Left ventricle myocardium inferior (tissue), 1 donor: ENCODE results near the gene RNF115. TPM values are rescaled to one million over a fixed set of nuclear protein-coding genes. Genes with fewer than 3 reads are reported as not detected.
A peak's percentile ranks its signal among the peaks of the same experiment; 100 is the strongest.

Source experiments
- DNase-seq: peaks from one replicate; pipeline ENCODE4 v3.0.0-alpha.2; 2020
- H3K27ac ChIP-seq: fragments of 200-600 bp; replicated peaks from 2 replicates; pipeline ENCODE4 v1.8.0; 2021
- H3K27me3 ChIP-seq: fragments of 200-600 bp; 2 replicates; pipeline ENCODE4 v1.8.0; 2021; ENCODE audit warnings: low read depth
- H3K36me3 ChIP-seq: fragments of 200-600 bp; 2 replicates; pipeline ENCODE4 v1.8.0; 2021
- H3K4me1 ChIP-seq: fragments of 200-600 bp; 2 replicates; pipeline ENCODE4 v1.8.0; 2021
- H3K4me3 ChIP-seq: fragments of 200-600 bp; 2 replicates; pipeline ENCODE4 v1.8.0; 2021; ENCODE audit warnings: mild to moderate bottlenecking, moderate library complexity
- H3K9me3 ChIP-seq: fragments of 200-600 bp; replicated peaks from 2 replicates; pipeline ENCODE4 v1.8.0; 2021
- intact Hi-C: fragments of 100-400 bp; cut with micrococcal nuclease; formaldehyde crosslinking; loops from one replicate; pipeline ENCODE4 v1.11.0; 2022
- long read RNA-seq: library from polyadenylated mRNA; unstranded; transcript quantifications from one replicate; pipeline ENCODE4 v2.0.0, GENCODE V29; 2021
- total RNA-seq: library from RNA; stranded (reverse); fragmentation: NEBNext Ultra II Directional; extraction: Animal tissue kit (Norgen Biotek cat#: 25700); gene quantifications from one replicate; pipeline ENCODE4 v1.2.1, GENCODE V29; 2021
- TF ChIP-seq, protein P1 (sequence below): fragments of 200-600 bp; IDR thresholded peaks from 2 replicates; pipeline ENCODE4 v1.8.0; 2021; ENCODE audit warnings: antibody characterized with exemption, mild to moderate bottlenecking, borderline replicate concordance
- donor health status: DM: no; HTN: yes; CAD: no; lungs with severe emphysema.

The RNF115 gene
- total RNA-seq, result 51.1 TPM
- long read RNA-seq, full-length matches to known transcripts, result 9 of 59 reads
- long read RNA-seq, partial matches to known transcripts, result 13 of 59 reads
- long read RNA-seq, other reads (novel, unspliced or antisense), result 37 of 59 reads

DNA sequence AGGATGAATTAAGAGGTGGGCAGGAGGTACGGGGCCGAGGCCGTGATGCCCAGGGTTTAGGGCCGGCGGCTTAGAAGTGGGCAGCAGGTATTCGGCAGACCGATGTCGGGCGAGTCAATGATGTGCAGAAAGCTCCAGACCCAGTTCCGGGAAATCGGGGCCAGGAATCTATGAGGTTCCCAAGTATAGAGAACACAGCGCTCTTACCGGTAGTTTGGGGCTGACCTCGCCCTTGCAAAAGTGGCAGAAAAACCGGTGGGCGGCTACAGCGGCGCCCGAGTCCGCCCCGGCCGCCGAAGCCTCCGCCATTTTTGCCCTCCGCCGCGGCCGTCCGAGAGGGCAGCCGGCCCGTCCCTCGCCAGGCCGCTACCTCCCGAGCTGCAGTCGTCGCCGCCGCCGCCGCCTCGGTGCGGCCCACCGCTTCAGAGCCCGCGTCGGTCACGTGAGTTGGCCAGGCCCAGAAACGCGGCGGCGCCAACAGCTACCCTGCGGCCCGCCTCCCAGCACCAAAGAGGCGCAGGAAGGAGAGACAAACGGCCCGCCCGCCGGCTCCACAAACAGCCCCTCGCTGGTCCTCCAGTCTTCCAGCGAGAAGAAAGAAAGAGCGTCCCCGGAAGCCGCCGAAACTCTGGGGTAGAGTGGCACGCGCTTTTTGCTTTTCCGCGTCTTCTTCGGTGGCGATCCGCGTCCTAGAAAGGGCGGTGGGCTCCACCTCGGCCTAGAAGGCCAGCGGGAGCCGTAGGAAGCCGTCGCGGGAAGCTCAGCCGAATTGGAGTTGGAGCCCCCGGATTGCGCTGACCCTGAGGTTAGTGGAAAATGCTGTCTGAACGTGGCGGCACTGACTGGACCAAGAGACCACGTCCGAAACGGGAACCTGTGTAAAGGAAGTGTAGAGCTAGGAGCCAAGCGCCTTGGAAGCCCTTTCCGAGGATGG, at the start of gene RNF115, which contains the start of gene POLR3C:
Gene RNF115, minus strand, starts transcription at position 531 of the 934 bp plus-strand sequence. Its CDS starts 222 bp downstream, at position 309.
Gene POLR3C, plus strand, starts transcription at position 636 of the 934 bp plus-strand sequence. CDS start 1,577 bp downstream, outside the sequence.
- intact Hi-C loops, result no loop called here

DNA sequence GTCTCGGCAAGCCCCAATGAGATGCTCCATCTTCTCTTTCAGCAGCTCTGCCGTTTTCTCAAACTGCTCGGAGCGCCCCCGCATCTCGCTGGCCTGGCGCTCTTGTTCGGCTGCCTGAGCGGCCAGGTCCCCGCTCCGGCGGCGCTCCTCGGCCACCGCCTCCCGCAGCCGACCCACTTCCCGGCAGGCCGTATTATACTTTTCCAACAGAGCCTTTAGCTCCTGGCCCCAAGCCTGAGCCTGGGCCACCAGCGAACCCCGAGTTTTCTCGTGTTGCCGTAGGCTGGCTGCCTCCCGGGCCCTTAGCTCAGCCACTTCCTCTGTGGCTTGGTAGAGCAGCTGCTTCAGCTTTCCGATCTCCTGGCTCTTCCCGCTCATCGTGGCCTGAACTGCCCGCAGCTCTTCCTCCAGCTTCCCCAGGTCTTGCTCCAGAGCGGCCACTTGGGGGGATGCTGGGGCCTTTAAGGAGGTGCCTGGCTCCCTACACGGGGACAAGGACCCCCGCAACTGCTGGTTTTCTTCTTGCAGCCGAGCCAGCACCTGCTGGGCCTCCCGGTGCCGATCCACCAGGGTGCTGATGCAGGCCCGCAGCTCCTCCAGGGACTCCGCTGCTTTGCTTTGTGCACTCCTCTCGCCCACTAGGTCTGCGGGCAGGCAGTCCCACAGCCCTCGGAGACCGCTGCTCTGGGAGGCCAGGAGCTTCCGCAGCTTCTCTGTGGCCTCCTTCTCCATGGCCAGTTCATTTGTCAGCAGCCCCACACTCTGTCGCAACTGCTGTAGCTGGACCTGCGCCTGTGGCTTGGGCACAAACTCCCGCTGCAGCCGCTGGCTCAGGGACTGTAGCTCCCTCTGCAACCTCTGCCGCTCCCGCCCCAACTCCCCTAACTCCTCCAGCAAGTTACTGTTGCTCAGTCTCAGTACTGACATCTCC, 48.4 kb upstream of the RNF115 start:
- TF ChIP-seq, protein P1, sequence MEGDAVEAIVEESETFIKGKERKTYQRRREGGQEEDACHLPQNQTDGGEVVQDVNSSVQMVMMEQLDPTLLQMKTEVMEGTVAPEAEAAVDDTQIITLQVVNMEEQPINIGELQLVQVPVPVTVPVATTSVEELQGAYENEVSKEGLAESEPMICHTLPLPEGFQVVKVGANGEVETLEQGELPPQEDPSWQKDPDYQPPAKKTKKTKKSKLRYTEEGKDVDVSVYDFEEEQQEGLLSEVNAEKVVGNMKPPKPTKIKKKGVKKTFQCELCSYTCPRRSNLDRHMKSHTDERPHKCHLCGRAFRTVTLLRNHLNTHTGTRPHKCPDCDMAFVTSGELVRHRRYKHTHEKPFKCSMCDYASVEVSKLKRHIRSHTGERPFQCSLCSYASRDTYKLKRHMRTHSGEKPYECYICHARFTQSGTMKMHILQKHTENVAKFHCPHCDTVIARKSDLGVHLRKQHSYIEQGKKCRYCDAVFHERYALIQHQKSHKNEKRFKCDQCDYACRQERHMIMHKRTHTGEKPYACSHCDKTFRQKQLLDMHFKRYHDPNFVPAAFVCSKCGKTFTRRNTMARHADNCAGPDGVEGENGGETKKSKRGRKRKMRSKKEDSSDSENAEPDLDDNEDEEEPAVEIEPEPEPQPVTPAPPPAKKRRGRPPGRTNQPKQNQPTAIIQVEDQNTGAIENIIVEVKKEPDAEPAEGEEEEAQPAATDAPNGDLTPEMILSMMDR, result no peak
- intact Hi-C loops, result no loop called here

More for the DNA sequence above, at the start of gene RNF115, which contains the start of gene POLR3C:
- H3K27me3 ChIP-seq, result no peaks in the 10 kb centered on the region
- peak; percentile 93 for DNase-seq
- TF ChIP-seq, protein P1, result no peak
- H3K9me3 ChIP-seq, result no peaks in the 10 kb centered on the region
- H3K36me3 ChIP-seq, result peaks cover 31% of the 10 kb centered on the region
- peak within 1 kb of the TSS; percentile 97 for H3K27ac ChIP-seq
- peaks cover 28% of the 10 kb centered on the region for H3K4me1 ChIP-seq
- peak within 1 kb of the TSS; percentile 80 for H3K4me3 ChIP-seq

DNA sequence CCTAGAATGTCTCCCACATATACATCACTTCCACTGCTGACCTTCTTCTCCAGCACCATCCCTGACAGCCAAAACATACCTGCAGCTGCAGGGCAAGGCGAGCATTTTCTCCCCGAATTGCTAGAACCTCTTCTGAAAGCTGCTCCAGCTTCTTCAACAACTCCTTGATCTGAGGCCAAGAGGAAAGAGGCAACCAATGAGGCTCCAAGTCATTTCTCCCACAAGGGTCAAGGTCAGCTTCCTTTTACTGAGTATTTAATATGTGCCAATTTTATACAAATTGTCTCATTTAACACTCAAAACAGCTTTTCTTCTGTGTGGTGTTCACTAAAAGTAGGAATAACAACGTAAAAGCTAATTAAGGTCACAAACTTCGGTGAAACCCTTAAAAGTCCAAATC, 44.3 kb upstream of the RNF115 start:
- Histone ChIP-seq H3K27ac (no peak overlapping the region), H3K4me1 (peaks cover 19% of the 10 kb centered on the region), H3K9me3 (no peaks in the 10 kb centered on the region), H3K4me3 (no peak overlapping the region), H3K27me3 (no peaks in the 10 kb centered on the region), H3K36me3 (no peaks in the 10 kb centered on the region)
- TF ChIP-seq, protein P1, result no peak
- intact Hi-C loops, result no loop called here
- no peak for DNase-seq

More for the DNA sequence above, 48.4 kb upstream of the RNF115 start:
- Histone ChIP-seq H3K27me3 (no peaks in the 10 kb centered on the region), H3K36me3 (no peaks in the 10 kb centered on the region), H3K4me3 (peak overlapping the region; percentile 68), H3K27ac (peak overlapping the region; percentile 79), H3K9me3 (no peaks in the 10 kb centered on the region), H3K4me1 (peaks cover 20% of the 10 kb centered on the region)
- DNase-seq, result peak; percentile 66

DNA sequence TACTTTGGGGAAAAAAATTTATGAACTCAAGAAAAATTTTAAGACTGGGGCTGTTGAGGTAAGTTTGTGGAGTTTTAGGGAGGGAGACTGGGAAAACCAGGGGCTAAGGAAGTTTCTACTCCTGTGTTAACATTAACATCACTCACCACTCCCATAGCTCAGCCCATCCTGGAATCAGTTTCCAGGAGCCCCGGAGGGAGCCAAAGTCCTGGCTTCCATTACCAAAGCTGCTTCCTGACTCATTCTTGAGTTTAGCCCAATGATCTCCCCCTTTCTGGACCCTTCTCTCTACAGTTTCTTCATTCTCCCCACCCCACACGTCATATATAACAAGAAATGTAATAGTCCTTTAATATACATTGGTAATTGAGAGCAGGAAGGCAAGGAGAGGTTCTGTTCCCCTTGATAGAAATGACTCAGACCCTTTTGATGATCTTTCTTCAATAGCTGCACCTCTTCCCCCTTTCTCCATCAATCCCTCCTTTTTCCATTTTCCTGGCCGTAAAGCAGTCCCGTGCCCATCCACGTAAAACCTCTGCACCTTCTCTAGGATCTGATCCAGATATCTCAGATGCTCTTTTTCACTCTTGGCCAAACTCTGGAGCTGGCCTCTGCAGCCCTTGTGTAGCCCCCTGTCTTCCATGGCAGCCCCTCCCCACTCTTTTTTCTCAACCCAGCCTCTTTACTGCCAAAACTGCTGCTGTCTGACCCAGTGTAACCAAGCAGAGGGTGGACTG, 39.6 kb upstream of the RNF115 start:
- Histone ChIP-seq H3K4me1 (peaks cover 15% of the 10 kb centered on the region), H3K4me3 (no peak overlapping the region), H3K27ac (no peak overlapping the region), H3K9me3 (no peaks in the 10 kb centered on the region), H3K27me3 (no peaks in the 10 kb centered on the region), H3K36me3 (no peaks in the 10 kb centered on the region)
- intact Hi-C loops, result no loop called here
- DNase-seq, result no peak
- TF ChIP-seq, protein P1, result no peak
